Smooth muscle cell (in vitro differentiated cells): ENCODE data around the gene KRT73. TPM values are rescaled to one million over a fixed set of nuclear protein-coding genes. Genes with fewer than 3 reads are reported as not detected.

ENCODE experiments used
- DNase-seq: peaks from one replicate; lab custom pipeline; 2025; ENCODE audit not compliant: unreplicated experiment; lab: John Stamatoyannopoulos, UW
- H2AFZ ChIP-seq: fragments of 200-600 bp; sonication (generic); 2 replicates; pipeline ENCODE4 v1.6.0; 2016; ENCODE audit warnings: antibody characterized with exemption, low read depth, mild to moderate bottlenecking
- H3F3A ChIP-seq: fragments of 200-600 bp; sonication (generic); 2 replicates; pipeline ENCODE4 v1.6.0; 2017; ENCODE audit warnings: antibody characterized with exemption, low read depth
- H3K27ac ChIP-seq: fragments of 200-600 bp; sonication (generic); 2 replicates; pipeline ENCODE4 v1.5.1; 2016; ENCODE audit warnings: low read depth, mild to moderate bottlenecking
- H3K27me3 ChIP-seq: fragments of 200-600 bp; sonication (generic); 2 replicates; pipeline ENCODE4 v1.6.1; 2016; ENCODE audit warnings: low read depth, mild to moderate bottlenecking
- H3K36me3 ChIP-seq: fragments of 200-600 bp; sonication (generic); 2 replicates; pipeline ENCODE4 v1.5.1; 2016; ENCODE audit warnings: low read depth
- H3K4me1 ChIP-seq: fragments of 200-600 bp; sonication (generic); 2 replicates; pipeline ENCODE4 v1.5.1; 2016; ENCODE audit warnings: low read depth
- H3K4me2 ChIP-seq: fragments of 200-600 bp; sonication (generic); 2 replicates; pipeline ENCODE4 v1.6.0; 2016; ENCODE audit warnings: mild to moderate bottlenecking
- H3K4me3 ChIP-seq: fragments of 200-600 bp; sonication (generic); 2 replicates; pipeline ENCODE4 v1.5.1; 2016; ENCODE audit warnings: mild to moderate bottlenecking
- H3K79me2 ChIP-seq: fragments of 200-600 bp; sonication (generic); 2 replicates; pipeline ENCODE4 v1.6.0; 2016; ENCODE audit warnings: low read depth, mild to moderate bottlenecking
- H3K9ac ChIP-seq: fragments of 200-600 bp; sonication (generic); 2 replicates; pipeline ENCODE4 v1.6.0; 2016; ENCODE audit warnings: low read depth
- H3K9me3 ChIP-seq: fragments of 200-600 bp; sonication (generic); replicated peaks from 2 replicates; pipeline ENCODE4 v1.5.1; 2016; ENCODE audit warnings: low read depth
- H4K20me1 ChIP-seq: fragments of 200-600 bp; sonication (generic); 2 replicates; pipeline ENCODE4 v1.6.0; 2016; ENCODE audit warnings: low read depth
- CTCF ChIP-seq: fragments of 200-600 bp; sonication (generic); IDR thresholded peaks from 2 replicates; pipeline ENCODE4 v1.5.1; 2017; ENCODE audit warnings: borderline replicate concordance, mild to moderate bottlenecking, antibody characterized with exemption; ENCODE audit not compliant: insufficient read depth, poor library complexity, severe bottlenecking
- WGBS: methylation state at CpG from one replicate; pipeline ENCODE4 v1.1.7; 2016; ENCODE audit warnings: low lambda C conversion rate; 5-methylcytosine and 5-hydroxymethylcytosine counted together
- polyA plus RNA-seq: library from polyadenylated mRNA; unstranded; fragments of >200 nt; fragmentation: Nextera tagmentation; extraction: Ambion mirVana; gene quantifications from 2 replicates; pipeline ENCODE4 v1.2.1, GENCODE V29; 2016
- total RNA-seq: library from RNA; depleted of rRNA; stranded (reverse); fragments of >200 nt; gene quantifications from 2 replicates; pipeline ENCODE4 v1.2.3, GENCODE V29; 2014

KRT73 gene
- total and polyA plus RNA-seq, 2 experiments from 2014 or later, result not detected

GRCh38 chr12:52616680-52617402, 1.5 kb downstream of the KRT73 start:
- no peaks in the 10 kb centered on the region for H4K20me1 ChIP-seq
- H3K9ac ChIP-seq, result no peak overlapping the region
- DNase-seq, result no peak
- peaks cover 31% of the 10 kb centered on the region for H3K27me3 ChIP-seq
- no peak overlapping the region for H3K27ac ChIP-seq
- no peak overlapping the region for H2AFZ ChIP-seq
- H3F3A ChIP-seq, result no peaks in the 10 kb centered on the region
- H3K9me3 ChIP-seq, result no peaks in the 10 kb centered on the region
- WGBS, result 88% methylated on average over 10 of the region's 10 CpGs
- H3K79me2 ChIP-seq, result no peaks in the 10 kb centered on the region
- no peaks in the 10 kb centered on the region for H3K4me1 ChIP-seq
- H3K4me2 ChIP-seq, result no peak overlapping the region
- no peak overlapping the region for H3K4me3 ChIP-seq
- TF ChIP-seq CTCF, result no peak
- H3K36me3 ChIP-seq, result no peaks in the 10 kb centered on the region

- Histone ChIP-seq H3K36me3 (no peaks in the 10 kb centered on the region), H3K4me2 (no peak overlapping the region), H2AFZ (no peak overlapping the region), H4K20me1 (no peaks in the 10 kb centered on the region), H3F3A (no peaks in the 10 kb centered on the region), H3K27ac (no peak overlapping the region), H3K4me1 (no peaks in the 10 kb centered on the region), H3K79me2 (no peaks in the 10 kb centered on the region), H3K9me3 (no peaks in the 10 kb centered on the region), H3K4me3 (no peak overlapping the region), H3K9ac (no peak overlapping the region), H3K27me3 (peaks cover 35% of the 10 kb centered on the region)
- no peak for DNase-seq
- WGBS, result 92% methylated on average over 9 of the region's 9 CpGs
- no peak for TF ChIP-seq CTCF
These were observed 2.4 kb downstream of the KRT73 start for GRCh38 chr12:52615912-52616311.

GRCh38 chr12:52615208-52615868, 3.0 kb downstream of the KRT73 start:
- H3K4me3 ChIP-seq, result no peak overlapping the region
- no peak overlapping the region for H3K27ac ChIP-seq
- H4K20me1 ChIP-seq, result no peaks in the 10 kb centered on the region
- H3K36me3 ChIP-seq, result no peaks in the 10 kb centered on the region
- no peaks in the 10 kb centered on the region for H3K79me2 ChIP-seq
- TF ChIP-seq CTCF, result no peak
- H2AFZ ChIP-seq, result no peak overlapping the region
- WGBS, result 80% methylated on average over 6 of the region's 6 CpGs
- no peak overlapping the region for H3K4me2 ChIP-seq
- H3F3A ChIP-seq, result no peaks in the 10 kb centered on the region
- H3K9me3 ChIP-seq, result no peaks in the 10 kb centered on the region
- H3K9ac ChIP-seq, result no peak overlapping the region
- H3K27me3 ChIP-seq, result peaks cover 35% of the 10 kb centered on the region
- H3K4me1 ChIP-seq, result no peaks in the 10 kb centered on the region
- no peak for DNase-seq
